Psoas muscle (tissue), 8 donors: Measurements from ENCODE around the gene MED13L. TPM values are rescaled to one million over a fixed set of nuclear protein-coding genes. Genes with fewer than 3 reads are reported as not detected.

Source experiments
- ATAC-seq, 4 donors: fragments of 200-7000 bp; cut with Tn5 transposase; one replicate each; pipeline ENCODE4 v1.9.1; 2020; ENCODE audit warnings: moderate library complexity in 3 of 4, mild to moderate bottlenecking in 2 of 4
- DNase-seq, 2 donors: peaks; one replicate each; pipeline ENCODE4 v3.0.0-alpha.2; 2020
- H3K27ac ChIP-seq: fragments of 200-600 bp; one replicate; pipeline ENCODE4 v1.8.0; 2022
- H3K27me3 ChIP-seq, 3 donors: fragments of 200-600 bp in 1 of 3; one replicate each; pipeline versions ENCODE4 v1.6.1 to v1.8.0; 2013 to 2022; ENCODE audit warnings: low read length in 2 of 3, mild to moderate bottlenecking in 2 of 3, moderate library complexity in 1 of 3; ENCODE audit not compliant: insufficient read depth in 3 of 3
- H3K36me3 ChIP-seq, 2 donors: fragments of 200-600 bp in 1 of 2; one replicate each; pipeline versions ENCODE4 v1.6.1 to v1.8.0; 2013 to 2022; ENCODE audit warnings: low read depth in 1 of 2, mild to moderate bottlenecking in 1 of 2, moderate library complexity in 1 of 2; ENCODE audit not compliant: insufficient read depth in 1 of 2
- H3K4me1 ChIP-seq: fragments of 200-600 bp; one replicate; pipeline ENCODE4 v1.8.0; 2022
- H3K4me3 ChIP-seq: fragments of 200-600 bp; one replicate; pipeline ENCODE4 v1.8.0; 2022; ENCODE audit warnings: mild to moderate bottlenecking
- H3K9me3 ChIP-seq: fragments of 200-600 bp; one replicate; pipeline ENCODE4 v1.8.0; 2022
- WGBS, 3 donors: extraction: QIAGEN DNeasy Blood & Tissue Kit; methylation state at CpG; one replicate each; pipeline versions ENCODE4 v1.1.6 to v1.1.7; 2013; 5-methylcytosine and 5-hydroxymethylcytosine counted together
- intact Hi-C, 2 donors: fragments of 100-400 bp; cut with DNase I; formaldehyde crosslinking; loops; one replicate each; pipeline versions ENCODE4 v1.11.0 to v1.14.2; 2022
- polyA plus RNA-seq, 3 donors: library from polyadenylated mRNA; stranded (reverse); fragments of 200-250 nt; gene quantifications; one replicate each; pipeline ENCODE4 v1.2.3, GENCODE V29; 2013
- total RNA-seq, 4 donors: library from RNA; stranded (reverse); fragmentation: NEBNext Ultra II Directional in 2 of 4; extraction: Animal tissue kit (Norgen Biotek cat#: 25700) in 2 of 4; gene quantifications; one replicate each; pipeline versions ENCODE4 v1.2.1 to v1.2.4, GENCODE V29; 2021 to 2023
- TF ChIP-seq, protein P1 (sequence below): fragments of 200-600 bp; IDR thresholded peaks from one replicate; pipeline ENCODE4 v1.8.0; 2022; ENCODE audit warnings: antibody characterized with exemption
- donor health status: healthy with polysubstance abuse.
- donor health status: DM: no; HTN: no; CAD: no; lungs with moderate emphysema.
- donor health status: Bipolar disorder and iron deficiency.
- donor health status: healthy.
- donor health status: DM: yes; HTN: yes; CAD: no.
- donor health status: DM: no; HTN: no; CAD: no.
- donor health status: DM: no; HTN: no; CAD: no.
- donor health status: DM: yes; HTN: yes; CAD: no.

The MED13L gene
- total and polyA plus RNA-seq, 7 donors: 8.9 to 90.5 (median 72.5) TPM

- Histone ChIP-seq H3K9me3 (peaks cover 9% of the 10 kb centered on the region), H3K27me3 (peaks cover 0 to 7% (median 4%) of the 10 kb centered on the region in 3 donors), H3K36me3 (no peaks in the 10 kb centered on the region), H3K4me3 (no peak overlapping the region), H3K27ac (no peak overlapping the region), H3K4me1 (no peaks in the 10 kb centered on the region)
- intact Hi-C loops: no loop called here
- ATAC-seq (no peak), DNase-seq (no peak)
- 73 to 79% (median 75%) methylated on average over 8 of the region's 8 CpGs for WGBS, 3 donors
- TF ChIP-seq, protein P1, sequence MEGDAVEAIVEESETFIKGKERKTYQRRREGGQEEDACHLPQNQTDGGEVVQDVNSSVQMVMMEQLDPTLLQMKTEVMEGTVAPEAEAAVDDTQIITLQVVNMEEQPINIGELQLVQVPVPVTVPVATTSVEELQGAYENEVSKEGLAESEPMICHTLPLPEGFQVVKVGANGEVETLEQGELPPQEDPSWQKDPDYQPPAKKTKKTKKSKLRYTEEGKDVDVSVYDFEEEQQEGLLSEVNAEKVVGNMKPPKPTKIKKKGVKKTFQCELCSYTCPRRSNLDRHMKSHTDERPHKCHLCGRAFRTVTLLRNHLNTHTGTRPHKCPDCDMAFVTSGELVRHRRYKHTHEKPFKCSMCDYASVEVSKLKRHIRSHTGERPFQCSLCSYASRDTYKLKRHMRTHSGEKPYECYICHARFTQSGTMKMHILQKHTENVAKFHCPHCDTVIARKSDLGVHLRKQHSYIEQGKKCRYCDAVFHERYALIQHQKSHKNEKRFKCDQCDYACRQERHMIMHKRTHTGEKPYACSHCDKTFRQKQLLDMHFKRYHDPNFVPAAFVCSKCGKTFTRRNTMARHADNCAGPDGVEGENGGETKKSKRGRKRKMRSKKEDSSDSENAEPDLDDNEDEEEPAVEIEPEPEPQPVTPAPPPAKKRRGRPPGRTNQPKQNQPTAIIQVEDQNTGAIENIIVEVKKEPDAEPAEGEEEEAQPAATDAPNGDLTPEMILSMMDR: no peak
Observed at GRCh38 chr12:115922952-115923564, 354.4 kb downstream of the MED13L start.

DNA sequence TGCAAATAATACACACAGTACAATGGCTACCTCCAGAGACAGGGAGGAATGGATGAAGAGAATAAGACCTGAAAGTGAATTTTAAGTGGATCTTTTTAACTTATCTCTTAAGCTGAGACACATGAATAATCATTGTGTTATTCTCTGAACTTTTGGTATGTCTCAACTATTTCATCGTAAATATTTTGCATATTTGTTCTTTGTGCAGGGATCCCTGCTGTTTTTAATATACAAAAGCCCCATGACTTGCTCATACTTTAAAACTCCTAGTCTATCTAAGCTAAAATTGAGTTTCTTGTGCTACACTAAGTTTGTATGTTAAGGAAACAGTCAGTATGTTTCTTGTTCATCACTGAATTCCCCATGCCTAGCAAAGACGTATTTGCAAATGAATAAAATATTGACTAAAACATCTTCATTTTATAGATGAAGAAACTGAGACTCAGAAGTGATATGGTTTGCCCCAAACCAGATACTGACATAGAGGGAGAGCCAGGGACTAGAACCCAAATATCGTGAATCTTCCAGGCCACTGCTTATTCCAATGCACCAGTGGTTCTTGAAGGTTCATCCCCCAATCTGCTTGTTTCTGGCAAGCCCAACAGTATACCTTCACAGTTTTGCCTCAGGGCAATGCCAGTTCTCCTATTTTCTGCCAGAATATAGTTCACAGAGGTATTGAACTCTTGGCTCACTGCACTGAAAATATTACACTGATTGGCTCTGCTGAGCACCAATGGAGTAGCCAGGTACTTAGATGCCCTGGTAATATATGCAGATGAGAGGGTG lies 356.9 kb downstream of the MED13L start:
- WGBS, 3 donors: 79 to 88% (median 83%) methylated on average over 3 of the region's 3 CpGs
- TF ChIP-seq, protein P1: no peak
- intact Hi-C loops: no loop called here
- DNase-seq (no peak), ATAC-seq (no peak)
- H3K27me3 ChIP-seq: peaks cover 0 to 13% (median 7%) of the 10 kb centered on the region in 3 donors
- no peaks in the 10 kb centered on the region for H3K4me1 ChIP-seq
- no peak overlapping the region for H3K27ac ChIP-seq
- no peaks in the 10 kb centered on the region for H3K36me3 ChIP-seq
- no peak overlapping the region for H3K4me3 ChIP-seq
- H3K9me3 ChIP-seq: peaks cover 9% of the 10 kb centered on the region

DNA sequence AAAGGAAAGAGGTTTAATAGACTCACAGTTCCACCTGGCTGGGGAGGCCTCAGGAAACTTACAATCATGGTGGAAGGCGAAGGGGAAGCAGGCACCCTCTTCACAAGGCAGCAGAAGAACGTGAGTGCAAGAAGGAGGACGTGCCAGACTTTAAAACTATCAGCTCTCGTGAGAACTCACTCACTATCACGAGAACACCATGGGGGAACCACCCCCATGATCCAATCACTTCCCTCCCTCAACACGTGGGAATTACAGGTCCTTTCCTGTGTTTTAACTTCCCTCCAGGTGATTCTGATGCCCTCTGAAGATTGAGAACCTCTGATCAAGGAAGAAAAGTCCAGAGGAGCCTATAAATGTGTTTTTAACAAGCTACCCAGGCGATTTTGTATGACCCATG lies 358.7 kb downstream of the MED13L start:
- intact Hi-C loops: loop anchor here in 1 of 2 donors (2.0 kb wide), 1 partner anchor 124 kb away; no protein-coding TSS in a partner anchor
- ATAC-seq: no peak
- no peaks in the 10 kb centered on the region for H3K36me3 ChIP-seq
- H3K27me3 ChIP-seq: peaks cover 0 to 13% (median 5%) of the 10 kb centered on the region in 3 donors
- no peak for DNase-seq
- TF ChIP-seq, protein P1: no peak
- 43 to 53% (median 47%) methylated on average over 7 of the region's 7 CpGs for WGBS, 3 donors
- no peaks in the 10 kb centered on the region for H3K4me1 ChIP-seq
- H3K27ac ChIP-seq: no peak overlapping the region
- peaks cover 9% of the 10 kb centered on the region for H3K9me3 ChIP-seq
- H3K4me3 ChIP-seq: no peak overlapping the region

- intact Hi-C loops: loop anchor here (1.0 to 2.0 kb wide), 4 partner anchors 123 to 1254 kb away; no protein-coding TSS in a partner anchor
- H3K4me1 ChIP-seq: no peaks in the 10 kb centered on the region
- peaks cover 0 to 13% (median 3%) of the 10 kb centered on the region in 3 donors for H3K27me3 ChIP-seq
- WGBS, 3 donors: 6 to 8% (median 7%) methylated on average over 42 to 57 of the region's 57 CpGs
- DNase-seq (peak; percentile 54 to 75), ATAC-seq (peak; percentile 80 to 91 (median 88))
- no peaks in the 10 kb centered on the region for H3K9me3 ChIP-seq
- peak overlapping the region; percentile 44 for H3K4me3 ChIP-seq
- no peak overlapping the region for H3K27ac ChIP-seq
- H3K36me3 ChIP-seq: no peaks in the 10 kb centered on the region
- TF ChIP-seq, protein P1: peak; percentile 99
Observed at GRCh38 chr12:115916910-115917668, 360.4 kb downstream of the MED13L start.
